Ecto neural progenitor cell (in vitro differentiated cells): Measurements from ENCODE around the gene RAPGEF1.

ENCODE experiments used
- DNase-seq: peaks from one replicate; pipeline ENCODE4 v3.0.0-alpha.2; 2018; ENCODE audit warnings: low spot score

Gene RAPGEF1

GRCh38 chr9:131704988-131705387 lies 34.9 kb downstream of the RAPGEF1 start:
- no peak for DNase-seq

GRCh38 chr9:131704141-131704983 lies 35.5 kb downstream of the RAPGEF1 start:
- no peak for DNase-seq

GRCh38 chr9:131703697-131704096 lies 36.2 kb downstream of the RAPGEF1 start:
- DNase-seq = no peak

GRCh38 chr9:131702911-131703310 lies 37.0 kb downstream of the RAPGEF1 start:
- DNase-seq = no peak

- DNase-seq = no peak
Measured at GRCh38 chr9:131701789-131702337, 38.0 kb downstream of the RAPGEF1 start.

GRCh38 chr9:131701436-131701781 lies 38.5 kb downstream of the RAPGEF1 start:
- DNase-seq = no peak

- DNase-seq = no peak
Measured at GRCh38 chr9:131700765-131701435, 39.0 kb downstream of the RAPGEF1 start.

- no peak for DNase-seq
Measured at GRCh38 chr9:131700076-131700475, 39.8 kb downstream of the RAPGEF1 start.

GRCh38 chr9:131698618-131698985 lies 41.3 kb downstream of the RAPGEF1 start:
- no peak for DNase-seq

GRCh38 chr9:131697908-131698617 lies 41.8 kb downstream of the RAPGEF1 start:
- DNase-seq = no peak

- no peak for DNase-seq
Measured at GRCh38 chr9:131697097-131697496, 42.8 kb downstream of the RAPGEF1 start.

GRCh38 chr9:131695836-131696460 lies 43.9 kb downstream of the RAPGEF1 start:
- DNase-seq = no peak

- DNase-seq = no peak
Measured at GRCh38 chr9:131695366-131695765, 44.5 kb downstream of the RAPGEF1 start.

- DNase-seq = no peak
Measured at GRCh38 chr9:131693651-131694597, 46.0 kb downstream of the RAPGEF1 start.

GRCh38 chr9:131692612-131693562 lies 47.0 kb downstream of the RAPGEF1 start:
- DNase-seq = no peak

- DNase-seq = no peak
Measured at GRCh38 chr9:131691969-131692611, 47.8 kb downstream of the RAPGEF1 start.

- DNase-seq = no peak
Measured at GRCh38 chr9:131690941-131691573, 48.8 kb downstream of the RAPGEF1 start.

GRCh38 chr9:131690462-131690861 lies 49.4 kb downstream of the RAPGEF1 start:
- no peak for DNase-seq

- DNase-seq = no peak
Measured at GRCh38 chr9:131688377-131688776, 51.5 kb downstream of the RAPGEF1 start.
